Left ventricle myocardium superior (tissue), 1 donor: ENCODE measurements around the gene JPT2. TPM values are rescaled to one million over a fixed set of nuclear protein-coding genes. Genes with fewer than 3 reads are reported as not detected.
"Not testable (repeated sequence)": the region's sequence is repeated elsewhere in the genome, so short reads cannot be mapped to it uniquely, and the experiment has no call there.

Source experiments
- ATAC-seq: fragments of 200-7000 bp; cut with Tn5 transposase; one replicate; pipeline ENCODE4 v1.9.1; 2020; ENCODE audit warnings: mild to moderate bottlenecking, moderate library complexity
- DNase-seq: peaks from one replicate; pipeline ENCODE4 v3.0.0-alpha.2; 2020
- intact Hi-C: fragments of 100-400 bp; cut with micrococcal nuclease; formaldehyde crosslinking; loops from one replicate; pipeline ENCODE4 v1.11.0; 2022
- total RNA-seq: library from RNA; stranded (reverse); fragmentation: NEBNext Ultra II Directional; extraction: Animal tissue kit (Norgen Biotek cat#: 25700); gene quantifications from one replicate; pipeline ENCODE4 v1.2.1, GENCODE V29; 2021
- donor health status: DM: no; HTN: yes; CAD: no; lungs with severe emphysema.

The JPT2 gene
- total RNA-seq, 1 donor from 2014 or later: 41.6 TPM

DNA sequence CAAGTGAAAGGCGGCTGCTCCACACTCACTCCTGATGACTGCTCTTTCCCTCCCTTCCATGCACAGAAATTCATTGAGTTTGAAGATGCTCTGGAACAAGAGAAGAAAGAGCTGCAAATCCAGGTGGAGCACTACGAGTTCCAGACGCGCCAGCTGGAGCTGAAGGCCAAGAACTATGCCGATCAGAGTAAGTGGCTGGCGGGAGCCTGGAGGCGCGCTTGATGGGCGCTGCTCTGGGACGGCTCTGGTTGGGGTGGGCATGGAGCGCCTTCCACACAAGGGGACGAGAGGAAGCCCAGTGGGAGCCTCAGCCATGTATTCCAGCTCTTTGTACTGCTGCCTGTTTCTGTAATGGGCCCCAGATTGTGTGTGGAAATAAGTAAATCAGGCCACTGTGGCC lies 46.4 kb downstream of the JPT2 start:
- DNase-seq (no peak), ATAC-seq (no peak)
- intact Hi-C loops: no loop called here

DNA sequence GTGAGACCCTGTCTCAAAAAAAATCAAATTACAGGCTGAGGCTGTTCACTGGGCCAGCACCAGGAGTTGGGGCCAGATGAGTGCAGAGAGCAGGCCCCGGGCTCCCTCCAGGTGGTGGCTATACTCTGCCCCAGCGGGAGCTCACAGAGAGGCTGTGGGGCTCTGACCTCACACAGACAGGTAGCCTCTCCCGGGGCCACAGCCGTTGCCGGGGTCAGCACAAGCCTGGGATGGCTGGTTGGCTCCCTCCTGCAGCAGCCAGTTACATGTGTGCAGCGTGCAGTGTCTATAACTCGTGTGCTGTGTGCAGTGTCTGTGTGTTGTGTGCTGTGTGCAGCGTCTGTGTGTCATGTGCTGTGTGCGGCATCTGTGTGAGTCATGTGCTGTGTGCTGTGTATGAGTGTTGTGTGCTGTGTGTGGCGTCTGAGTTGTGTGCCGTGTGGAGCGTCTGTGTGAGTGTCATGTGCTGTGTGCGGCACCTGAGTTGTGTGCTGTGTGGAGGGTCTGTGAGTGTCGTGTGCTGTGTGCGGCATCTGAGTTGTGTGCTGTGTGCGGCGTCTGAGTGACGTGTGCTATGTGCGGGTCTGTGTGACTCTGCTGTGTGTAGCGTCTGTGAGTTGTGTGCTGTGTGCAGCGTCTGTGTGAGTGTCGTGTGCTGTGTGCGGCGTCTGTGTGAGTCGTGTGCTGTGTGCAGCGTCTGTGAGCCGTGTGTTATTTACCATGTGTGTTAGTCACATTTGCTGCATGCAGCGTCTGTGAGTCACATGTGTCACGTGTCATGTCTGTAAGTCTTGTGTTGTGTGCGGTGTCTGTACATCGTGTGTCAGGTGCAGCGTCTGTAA lies 48.8 kb downstream of the JPT2 start:
- intact Hi-C loops: no loop called here
- DNase-seq (no peak), ATAC-seq (no peak)

DNA sequence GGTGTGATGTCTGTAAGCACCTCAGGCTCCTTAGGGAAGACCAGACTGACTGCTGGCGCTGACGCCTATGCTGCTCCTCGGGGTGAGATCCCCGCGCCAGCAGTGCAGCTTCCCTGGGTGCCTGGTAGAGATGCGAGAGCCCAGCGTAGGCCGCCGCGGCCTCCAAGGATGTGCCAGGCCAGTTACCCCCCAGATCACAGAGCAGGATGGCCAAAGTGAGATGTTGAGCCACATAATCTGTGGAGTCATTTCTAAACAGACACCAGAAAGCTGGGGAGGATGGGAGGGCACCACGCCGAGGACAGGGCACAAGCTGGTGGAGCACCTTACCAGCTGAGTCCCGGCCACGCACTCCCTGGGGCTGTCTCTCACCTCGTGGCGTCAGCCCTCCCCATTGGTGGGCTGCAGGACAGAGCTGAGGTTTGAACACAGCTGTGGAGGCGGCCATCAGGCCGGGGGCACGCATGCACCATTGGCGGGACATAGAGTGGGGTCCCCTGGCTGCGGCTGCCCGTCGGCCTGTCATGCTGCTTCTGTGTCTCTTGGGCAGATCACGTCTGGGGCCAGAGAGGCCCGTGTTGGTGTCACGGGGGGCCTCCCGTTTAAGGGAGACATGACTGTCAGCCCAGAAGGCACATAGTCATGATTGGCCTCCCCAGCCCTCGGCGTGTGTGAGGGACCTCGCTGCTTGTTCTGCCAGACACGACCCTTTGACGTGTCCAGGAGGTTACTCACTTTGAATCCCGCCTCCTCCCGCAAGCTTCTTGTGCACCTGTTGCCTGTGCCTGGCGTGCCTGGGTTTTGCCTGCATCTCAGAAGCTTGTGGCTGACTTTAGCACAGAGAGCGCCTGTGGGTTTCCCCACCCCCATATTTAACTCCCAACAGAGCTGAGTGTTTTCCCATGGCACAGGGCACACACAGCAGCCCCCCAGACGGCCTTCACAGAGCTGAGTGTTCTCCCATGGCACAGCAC lies 49.9 kb downstream of the JPT2 start:
- intact Hi-C loops: no loop called here
- DNase-seq (no peak), ATAC-seq (no peak)

DNA sequence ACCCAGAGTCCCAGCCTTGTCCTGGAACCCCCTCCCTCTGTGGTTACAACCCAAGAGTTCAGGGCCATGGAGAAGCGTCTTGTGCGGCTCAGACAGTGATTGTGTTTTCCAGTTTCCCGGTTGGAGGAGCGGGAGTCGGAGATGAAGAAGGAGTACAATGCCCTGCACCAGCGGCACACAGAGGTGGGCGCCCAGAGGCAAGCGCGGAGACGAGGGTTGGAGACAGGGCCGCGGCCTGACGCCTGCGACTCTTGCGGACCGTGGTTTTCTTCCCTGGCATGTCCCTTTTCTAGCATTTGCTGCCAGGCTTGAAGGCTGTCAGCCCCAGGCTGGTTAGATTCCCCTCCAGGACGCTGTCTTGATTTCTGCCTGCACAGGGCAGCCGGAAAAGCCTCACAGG lies 50.9 kb downstream of the JPT2 start:
- DNase-seq (no peak), ATAC-seq (no peak)
- intact Hi-C loops: no loop called here

DNA sequence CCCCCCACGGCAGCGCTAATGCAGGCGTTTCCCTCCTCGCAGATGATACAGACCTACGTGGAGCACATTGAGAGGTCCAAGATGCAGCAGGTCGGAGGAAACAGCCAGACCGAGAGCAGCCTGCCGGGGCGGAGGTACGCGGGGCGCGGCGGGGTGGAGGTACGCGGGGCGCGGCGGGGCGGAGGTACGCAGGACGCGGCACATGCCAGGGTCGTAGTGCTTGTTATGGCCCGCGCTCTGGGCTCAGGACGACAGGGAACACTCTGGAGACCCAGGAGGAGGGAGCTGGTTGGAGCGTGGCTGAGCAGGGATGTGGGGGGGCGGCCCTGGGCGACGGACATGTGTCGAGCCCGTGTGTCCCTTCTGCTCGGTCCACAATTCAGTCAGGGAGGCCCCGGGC lies 51.4 kb downstream of the JPT2 start:
- ATAC-seq: no peak

DNA sequence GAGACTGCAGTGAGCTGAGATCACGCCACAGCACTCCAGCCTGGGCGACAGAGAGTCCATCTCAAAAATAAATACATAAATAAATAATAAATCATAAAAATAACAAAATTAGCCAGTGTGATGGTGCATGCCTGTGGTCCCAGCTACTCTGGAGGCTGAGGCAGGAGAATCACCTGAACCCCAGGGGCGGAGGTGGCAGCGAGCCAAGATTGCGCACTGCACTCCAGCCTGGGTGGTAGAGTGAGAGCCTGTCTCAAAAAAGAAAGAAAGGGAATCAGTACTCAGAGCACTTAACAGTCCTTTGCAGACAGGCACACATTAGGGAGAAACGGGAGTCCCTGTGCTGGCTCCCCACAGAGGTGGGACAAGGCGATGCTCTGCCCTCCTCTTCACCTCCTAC lies 53.0 kb downstream of the JPT2 start:
- intact Hi-C loops: no loop called here
- DNase-seq (no peak), ATAC-seq (no peak)

More for the DNA sequence above, 51.4 kb downstream of the JPT2 start:
- DNase-seq: no peak
- intact Hi-C loops: no loop called here

DNA sequence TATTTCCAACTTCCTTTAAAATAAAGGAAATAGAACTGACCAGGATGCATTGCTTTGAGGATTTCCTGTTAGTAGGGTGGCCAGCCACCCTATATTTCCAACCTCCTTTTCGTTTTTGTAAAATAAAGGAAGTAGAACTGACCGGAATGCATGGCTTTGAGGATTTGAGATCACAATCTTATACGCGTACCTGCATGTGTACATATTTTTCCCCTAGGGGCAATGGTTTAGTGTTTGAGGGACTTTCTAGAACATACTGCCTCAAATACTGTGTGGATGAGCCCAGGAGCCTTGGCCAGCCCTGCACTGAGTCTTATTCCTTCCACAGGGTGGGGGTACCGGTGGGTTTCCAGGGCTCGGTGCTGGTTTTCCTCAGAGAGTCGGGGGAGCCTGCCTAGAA lies 53.5 kb downstream of the JPT2 start:
- DNase-seq (no peak), ATAC-seq (no peak)
- intact Hi-C loops: no loop called here

DNA sequence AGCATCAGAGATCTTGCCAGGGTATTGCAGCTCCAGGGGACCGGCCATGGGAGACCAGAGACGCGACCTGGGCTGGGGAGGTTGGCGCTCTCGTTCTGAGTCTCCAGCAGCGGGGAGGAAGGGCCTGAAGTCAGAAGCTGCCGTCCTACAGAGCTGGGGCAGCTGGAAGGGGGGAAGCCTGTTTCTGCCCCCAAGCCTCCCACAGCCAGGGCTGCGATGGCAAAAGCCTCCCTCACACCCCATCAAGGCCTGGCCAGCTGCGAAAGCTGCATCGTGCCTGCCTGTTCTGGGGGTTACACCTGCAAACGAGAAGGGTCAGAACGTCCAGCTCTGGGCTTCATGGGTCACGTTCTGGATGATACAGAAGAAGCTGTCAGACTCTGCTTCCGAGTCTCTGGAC lies 54.0 kb downstream of the JPT2 start:
- ATAC-seq (no peak), DNase-seq (no peak)
- intact Hi-C loops: no loop called here

DNA sequence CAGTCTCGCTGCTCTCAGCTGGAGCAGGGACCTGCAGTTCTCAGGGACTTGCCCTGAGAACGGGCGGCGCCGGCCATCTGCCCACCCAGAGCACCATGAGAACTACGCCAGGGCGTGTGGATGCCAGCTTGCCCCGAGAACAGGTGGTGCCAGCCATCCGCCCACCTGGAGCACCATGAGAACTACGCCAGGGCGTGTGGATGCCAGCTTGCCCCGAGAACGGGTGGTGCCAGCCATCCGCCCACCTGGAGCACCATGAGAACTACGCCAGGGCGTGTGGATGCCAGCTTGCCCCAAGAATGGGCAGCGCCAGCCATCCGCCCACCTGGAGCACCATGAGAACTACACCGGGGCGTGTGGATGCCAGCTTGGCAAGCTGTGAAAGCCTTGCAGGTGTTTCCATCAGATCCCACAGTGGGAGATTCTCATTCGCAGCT lies 54.5 kb downstream of the JPT2 start:
- ATAC-seq, intact Hi-C loops, DNase-seq: not testable (repeated sequence)

DNA sequence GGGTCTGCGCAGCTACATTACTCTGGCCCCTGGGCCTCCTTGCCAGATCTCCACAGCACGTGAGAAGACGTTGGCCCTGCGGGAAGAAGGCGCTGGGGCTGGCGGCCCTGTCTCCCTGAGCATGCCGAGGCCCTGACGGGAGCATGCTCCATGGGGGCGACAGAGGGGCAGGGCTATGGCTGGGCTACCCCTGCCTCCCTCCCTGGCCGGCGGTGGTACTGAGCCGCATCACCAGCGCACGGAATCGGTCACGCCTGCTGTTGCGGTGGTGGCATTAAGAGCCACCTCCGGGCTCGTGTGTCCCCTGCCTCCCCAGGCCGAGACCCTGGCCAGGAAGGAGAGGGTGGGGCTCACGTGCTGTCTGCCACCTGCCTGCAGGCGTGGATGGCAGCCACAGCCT lies 56.0 kb downstream of the JPT2 start:
- DNase-seq: no peak
- no peak for ATAC-seq
- intact Hi-C loops: no loop called here

DNA sequence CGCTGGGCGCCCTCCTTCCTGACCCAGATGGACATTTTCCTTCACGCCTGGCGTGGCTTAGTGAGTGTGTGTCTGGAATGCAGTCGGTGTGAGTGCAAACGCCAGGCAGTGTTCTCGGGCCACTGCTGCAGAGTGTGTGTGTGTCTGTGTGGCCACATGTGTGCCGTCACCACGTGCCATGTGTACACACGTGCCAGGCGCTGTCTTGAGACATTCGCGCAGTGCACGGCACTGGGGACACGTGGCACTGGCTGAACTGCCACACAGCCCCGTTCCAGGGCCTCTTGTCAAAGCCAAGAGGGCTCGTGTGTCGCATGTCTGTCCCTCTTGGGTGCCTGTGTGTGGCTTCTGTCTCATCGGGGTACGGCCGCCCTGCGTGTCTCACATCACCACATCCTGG lies 56.7 kb downstream of the JPT2 start:
- intact Hi-C loops: no loop called here
- no peak for ATAC-seq
- no peak for DNase-seq

DNA sequence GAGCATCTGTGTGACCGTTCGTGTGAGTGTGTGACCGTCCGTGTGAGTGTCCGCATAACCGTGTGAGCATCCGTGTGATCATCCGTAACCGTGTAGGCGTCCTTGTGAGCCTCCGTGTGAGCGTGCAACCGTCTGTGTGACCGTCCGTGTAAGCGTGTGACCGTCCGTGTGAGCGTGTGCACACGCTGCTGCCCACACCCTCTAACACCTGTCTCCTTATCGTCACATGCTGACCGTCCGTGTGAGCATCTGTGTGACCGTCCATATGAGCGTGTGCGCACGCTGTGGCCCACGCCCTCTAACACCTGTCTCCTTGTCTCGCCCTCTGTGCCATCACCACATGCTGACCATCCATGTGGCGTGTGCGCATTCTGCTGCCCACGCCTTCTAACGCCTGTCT lies 62.2 kb downstream of the JPT2 start:
- intact Hi-C loops: no loop called here
- ATAC-seq: no peak
- DNase-seq: no peak

DNA sequence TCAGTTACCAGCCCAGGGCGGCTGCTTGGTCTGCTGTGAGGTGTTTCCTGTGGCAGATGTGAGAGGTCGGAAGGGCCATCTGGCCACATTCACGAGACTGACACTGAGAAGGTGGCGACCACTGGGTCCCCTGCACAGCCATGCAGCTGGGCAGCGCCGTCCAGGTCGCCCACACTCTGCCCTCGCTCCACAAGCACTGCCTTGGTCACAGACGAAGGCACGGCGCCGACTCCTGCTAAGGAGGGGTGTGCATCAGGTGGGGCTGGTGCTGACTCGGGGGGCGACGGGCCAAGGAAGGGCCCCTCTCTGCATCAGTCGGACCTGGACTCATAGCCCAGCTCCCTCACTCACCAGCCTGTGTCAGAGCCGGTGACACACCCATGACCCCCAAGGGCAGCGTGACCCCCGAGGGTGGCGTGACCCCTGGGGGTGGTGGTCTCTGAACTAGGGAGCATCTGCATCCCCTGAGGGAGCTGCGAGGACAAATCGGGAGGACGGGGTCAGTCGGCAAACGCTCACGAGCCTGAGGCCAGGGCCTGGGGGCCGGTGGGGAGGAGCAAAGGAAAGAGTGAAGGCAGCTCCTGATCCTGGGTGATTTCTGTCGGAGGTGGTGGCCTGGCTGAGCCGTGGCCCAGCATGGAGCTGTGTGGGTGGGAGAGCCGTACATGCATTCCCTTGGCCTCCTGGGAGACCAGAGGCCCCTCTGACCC lies 62.9 kb downstream of the JPT2 start:
- ATAC-seq (peak; percentile 10), DNase-seq (no peak)
- intact Hi-C loops: no loop called here

DNA sequence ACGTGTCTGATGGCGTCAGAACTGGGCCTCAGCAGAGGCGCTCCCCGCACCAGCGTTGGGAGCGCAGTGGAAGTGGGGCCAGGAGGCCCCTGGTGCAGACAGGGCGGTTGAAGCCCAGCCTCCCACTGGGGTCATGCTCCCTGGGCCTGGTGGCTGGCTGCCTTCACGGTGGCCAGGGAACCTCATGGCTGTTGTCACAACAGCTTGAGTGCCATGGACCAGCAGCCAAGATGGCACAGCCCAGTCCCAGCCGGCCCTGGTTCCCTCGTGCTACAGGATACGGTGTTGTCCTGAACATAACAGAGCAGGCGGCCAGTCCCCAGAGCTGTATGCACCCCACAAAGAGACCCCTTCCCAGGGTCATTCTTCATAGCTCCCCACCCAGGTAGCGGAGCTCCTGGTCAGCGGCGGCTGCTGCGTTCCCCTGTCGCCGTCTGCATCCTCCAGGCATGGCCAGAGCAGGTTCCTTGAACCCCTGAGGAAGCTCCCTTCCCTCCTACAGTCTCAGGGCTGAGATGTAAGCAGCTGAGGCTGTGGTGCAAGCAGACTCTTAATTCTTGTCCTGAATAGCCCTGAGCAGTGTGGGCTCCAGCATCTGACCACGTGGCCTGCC lies 63.6 kb downstream of the JPT2 start:
- intact Hi-C loops: no loop called here
- peak; percentile 9 for ATAC-seq
- no peak for DNase-seq

DNA sequence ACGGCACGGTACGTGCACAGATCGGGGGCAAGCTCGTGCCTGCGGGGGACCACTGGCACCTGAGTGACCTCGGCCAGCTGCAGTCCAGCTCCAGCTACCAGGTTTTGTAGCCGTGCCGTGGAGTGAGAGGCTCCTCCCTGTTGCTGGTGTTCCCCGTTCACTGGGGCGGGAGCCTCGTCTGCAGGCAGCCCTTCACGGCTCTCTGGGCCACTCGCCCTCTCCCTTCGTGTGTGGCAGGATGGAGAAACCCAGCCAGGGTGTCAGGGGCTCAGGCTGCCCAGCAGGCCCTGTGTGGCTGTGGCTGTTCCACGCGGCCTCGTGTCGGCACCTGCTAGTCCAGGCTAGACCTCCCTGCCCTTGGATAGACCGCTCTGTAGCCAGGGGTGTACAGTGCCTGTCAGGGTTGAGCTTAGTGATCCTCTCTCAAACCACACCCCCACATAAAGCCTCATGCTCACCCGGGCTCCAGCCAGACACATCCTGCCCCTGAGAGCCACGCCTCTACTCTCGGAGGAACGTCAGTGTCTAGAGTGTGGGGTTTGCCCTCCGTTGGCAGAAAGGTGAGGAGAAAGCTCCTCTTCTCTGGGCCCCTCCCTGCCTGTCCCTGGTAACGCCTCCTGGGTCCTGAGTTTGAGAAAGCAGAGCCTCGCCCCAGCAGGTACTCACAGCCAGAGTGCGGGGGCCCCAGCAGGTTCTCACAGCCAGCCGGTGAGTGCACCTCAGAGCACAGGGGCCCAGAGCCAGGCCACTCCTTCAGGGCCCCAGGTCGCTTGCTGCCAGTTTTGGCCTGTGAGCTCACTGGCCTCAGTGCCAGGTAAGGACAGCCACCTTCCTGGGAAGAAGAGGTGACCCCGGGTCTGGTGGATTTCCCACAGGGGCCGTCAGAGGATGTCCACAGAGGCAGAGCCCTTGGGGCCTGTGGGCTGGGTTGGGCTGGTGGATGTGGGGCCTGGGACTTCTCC lies 65.6 kb downstream of the JPT2 start:
- DNase-seq (no peak), ATAC-seq (no peak)
- intact Hi-C loops: no loop called here

DNA sequence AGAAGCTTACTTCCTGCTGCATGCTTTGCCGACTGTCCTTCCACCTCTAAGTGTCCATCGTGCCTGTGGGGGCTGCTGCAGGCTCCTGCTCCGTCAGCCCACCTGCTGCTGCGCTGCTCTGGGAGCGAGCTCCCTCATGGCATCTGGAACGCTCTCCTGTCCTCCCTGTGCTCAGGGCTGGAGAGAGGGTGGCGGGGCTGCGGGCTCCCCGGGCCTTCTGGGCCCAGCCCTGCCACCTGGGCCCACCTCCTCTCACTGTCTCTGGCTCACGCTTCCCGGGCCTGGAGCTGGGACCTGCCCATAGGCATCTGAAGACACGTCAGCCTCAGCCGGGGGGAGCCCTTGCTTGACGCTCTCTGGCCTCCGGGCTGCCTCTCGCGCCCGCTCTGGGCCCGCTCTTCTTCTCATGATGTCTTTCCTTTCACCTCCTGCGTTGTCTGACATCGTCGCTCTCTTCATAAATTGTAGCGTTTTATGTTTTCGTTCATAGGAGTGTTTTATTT lies 66.3 kb downstream of the JPT2 start:
- intact Hi-C loops: no loop called here
- DNase-seq (no peak), ATAC-seq (no peak)

DNA sequence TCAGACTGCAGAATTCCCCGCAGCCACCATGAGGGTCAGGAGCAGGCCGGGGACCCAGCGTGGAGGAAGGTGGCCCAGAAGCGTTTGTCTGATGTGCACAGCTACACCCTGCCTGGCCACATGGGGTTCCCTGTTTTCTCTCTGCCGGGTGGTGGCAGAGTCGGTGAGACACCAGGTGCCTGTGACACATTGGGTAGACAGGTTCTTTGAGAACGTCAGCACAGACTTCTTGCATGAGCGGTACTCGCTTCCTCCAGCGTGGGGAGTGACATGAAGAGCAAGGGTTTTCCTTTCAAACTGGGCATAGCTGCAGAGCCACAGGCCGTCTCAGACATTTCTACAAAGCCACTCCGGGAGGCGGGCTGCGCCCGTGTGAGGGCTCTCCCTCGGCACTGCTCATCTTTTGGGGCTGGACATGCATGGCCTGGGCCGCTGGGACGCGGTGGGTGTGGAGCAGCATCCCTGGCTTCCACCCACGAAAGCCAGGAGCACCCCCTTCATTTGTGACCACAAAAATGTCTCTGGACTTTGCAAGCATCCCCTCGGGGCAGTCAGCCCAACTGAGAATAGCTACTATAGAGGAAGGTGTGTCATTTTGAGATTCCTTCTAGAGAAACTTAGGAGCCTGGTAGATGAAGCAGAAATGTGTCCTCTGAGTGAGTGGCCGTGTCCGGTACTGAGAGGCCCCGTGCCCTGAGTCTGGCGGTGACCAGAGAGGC lies 67.3 kb downstream of the JPT2 start:
- ATAC-seq (no peak), DNase-seq (no peak)
- intact Hi-C loops: no loop called here
